Measurements from ENCODE around the gene ITM2C.

The ITM2C gene

GRCh38 chr2:230870544-230871360 is 6.0 kb downstream of the ITM2C start:
- no peak overlapping the region; the same call in 1 of the 2 replicates for H3K27ac ChIP-seq

GRCh38 chr2:230871361-230872150 is 6.8 kb downstream of the ITM2C start:
- TF ChIP-seq CTCF (conservative IDR thresholded peaks at IDR 0.05), result no peak
- no peak for TF ChIP-seq ZFX (IDR thresholded peaks at IDR 0.05)
- no peak overlapping the region; the same call in 1 of the 2 replicates for H3K27ac ChIP-seq

More at GRCh38 chr2:230870544-230871360, 6.0 kb downstream of the ITM2C start:
- TF ChIP-seq CTCF (conservative IDR thresholded peaks at IDR 0.05) (no peak), ZFX (IDR thresholded peaks at IDR 0.05) (no peak)

GRCh38 chr2:230872151-230872967 is 7.6 kb downstream of the ITM2C start:
- TF ChIP-seq ZFX (IDR thresholded peaks at IDR 0.05) (no peak), CTCF (conservative IDR thresholded peaks at IDR 0.05) (no peak)
- no peak overlapping the region for H3K27ac ChIP-seq

- no peak overlapping the region for H3K27ac ChIP-seq
- no peak for TF ChIP-seq ZFX (IDR thresholded peaks at IDR 0.05)
- TF ChIP-seq CTCF (conservative IDR thresholded peaks at IDR 0.05), result no peak
These were observed 8.4 kb downstream of the ITM2C start for GRCh38 chr2:230872968-230873660.

- TF ChIP-seq ZFX (IDR thresholded peaks at IDR 0.05), result no peak
- no peak for TF ChIP-seq CTCF (conservative IDR thresholded peaks at IDR 0.05)
- no peak overlapping the region for H3K27ac ChIP-seq
These were observed 9.1 kb downstream of the ITM2C start for GRCh38 chr2:230873661-230874401.

- no peak overlapping the region for H3K27ac ChIP-seq
- no peak for TF ChIP-seq CTCF (conservative IDR thresholded peaks at IDR 0.05)
- TF ChIP-seq ZFX (IDR thresholded peaks at IDR 0.05), result no peak
These were observed 9.7 kb downstream of the ITM2C start for GRCh38 chr2:230874456-230874855.
